ENCODE measurements around the gene RASA2.
A peak's percentile ranks its signal among the peaks of the same experiment; 100 is the strongest.
"Not testable (repeated sequence)": the region's sequence is repeated elsewhere in the genome, so short reads cannot be mapped to it uniquely, and the experiment has no call there.

RASA2 gene

GRCh38 chr3:141578202-141578973 is 91.6 kb downstream of the RASA2 start:
- DNase-seq (ENCODE audit: insufficient read length, low spot score): no peak
- FAIRE-seq: peak; percentile 20
- TF ChIP-seq POLR2A (IDR thresholded peaks at IDR 0.05; ENCODE audit: low read depth, low read length): no peak

DNA sequence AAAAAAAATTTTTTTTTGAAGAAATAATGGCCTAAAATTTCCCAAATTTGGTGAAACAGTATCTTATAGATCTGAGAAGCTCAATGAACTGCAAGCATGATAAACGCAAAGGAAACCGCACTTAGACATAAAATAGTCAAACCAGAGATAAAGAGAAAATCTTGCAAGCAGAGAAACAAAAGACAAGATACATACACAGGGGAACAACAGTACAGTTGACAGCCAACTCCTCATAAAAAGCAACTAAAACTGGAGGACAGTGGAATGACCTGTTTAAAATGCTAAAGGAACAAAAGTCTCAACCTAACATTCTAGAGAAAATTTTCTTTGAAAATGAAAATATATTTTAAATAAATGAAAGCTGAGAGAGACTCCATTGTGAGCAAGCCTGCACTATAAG is 107.5 kb downstream of the RASA2 start:
- DNase-seq (ENCODE audit: insufficient read length, low spot score) (no peak), FAIRE-seq (no peak)
- TF ChIP-seq POLR2A (IDR thresholded peaks at IDR 0.05; ENCODE audit: low read depth, low read length): no peak

DNA sequence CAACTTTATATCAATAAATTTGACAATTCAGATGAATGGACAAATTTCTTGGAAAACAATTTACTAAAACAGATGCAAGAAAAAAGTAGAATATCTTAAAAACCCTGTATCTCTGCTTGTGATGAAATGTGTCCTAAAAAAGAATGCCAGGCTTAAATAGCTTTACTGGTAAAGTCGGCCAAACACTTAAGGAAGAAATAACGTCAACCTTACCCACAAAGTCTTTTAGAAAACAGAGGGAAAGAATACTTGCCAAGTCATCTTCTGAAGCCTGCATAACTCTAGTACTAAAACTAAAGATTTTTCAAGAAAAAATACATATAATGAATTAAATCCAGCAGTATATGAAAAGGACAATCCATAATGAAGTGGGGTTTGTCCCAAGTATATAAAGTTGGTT is 111.1 kb downstream of the RASA2 start:
- no peak for TF ChIP-seq POLR2A (IDR thresholded peaks at IDR 0.05; ENCODE audit: low read depth, low read length)

DNA sequence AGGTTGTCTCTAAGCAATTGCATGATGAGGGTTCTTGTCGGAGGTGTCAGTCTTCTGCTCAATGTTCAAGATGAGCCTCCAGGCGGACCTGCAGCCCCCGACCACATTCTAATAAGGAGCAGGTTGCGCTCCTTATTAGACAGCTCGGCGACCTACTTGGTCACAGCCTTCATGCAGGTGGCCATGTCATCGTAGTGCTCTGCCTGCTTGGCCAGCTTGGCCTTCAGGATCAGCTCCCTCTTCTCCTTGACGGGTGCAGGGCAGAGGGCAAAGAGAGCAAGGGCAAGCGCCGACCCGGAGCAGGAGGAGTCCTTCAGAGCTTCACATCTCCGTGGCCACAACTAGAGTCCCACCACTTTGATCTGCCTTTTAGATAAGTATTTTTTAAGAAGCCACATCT is 113.5 kb downstream of the RASA2 start:
- no peak for DNase-seq (ENCODE audit: insufficient read length, low spot score)
- no peak for TF ChIP-seq POLR2A (IDR thresholded peaks at IDR 0.05; ENCODE audit: low read depth, low read length)
- FAIRE-seq: no peak

More for the DNA sequence above, 111.1 kb downstream of the RASA2 start:
- no peak for FAIRE-seq
- DNase-seq (ENCODE audit: insufficient read length, low spot score): no peak

GRCh38 chr3:141602706-141603105 is 115.9 kb downstream of the RASA2 start:
- DNase-seq (ENCODE audit: insufficient read length, low spot score) (no peak), FAIRE-seq (no peak)
- no peak for TF ChIP-seq POLR2A (IDR thresholded peaks at IDR 0.05; ENCODE audit: low read depth, low read length)

GRCh38 chr3:141603473-141604035 is 116.7 kb downstream of the RASA2 start:
- DNase-seq (ENCODE audit: insufficient read length, low spot score): no peak
- TF ChIP-seq POLR2A (IDR thresholded peaks at IDR 0.05; ENCODE audit: low read depth, low read length): no peak
- FAIRE-seq: no peak

DNA sequence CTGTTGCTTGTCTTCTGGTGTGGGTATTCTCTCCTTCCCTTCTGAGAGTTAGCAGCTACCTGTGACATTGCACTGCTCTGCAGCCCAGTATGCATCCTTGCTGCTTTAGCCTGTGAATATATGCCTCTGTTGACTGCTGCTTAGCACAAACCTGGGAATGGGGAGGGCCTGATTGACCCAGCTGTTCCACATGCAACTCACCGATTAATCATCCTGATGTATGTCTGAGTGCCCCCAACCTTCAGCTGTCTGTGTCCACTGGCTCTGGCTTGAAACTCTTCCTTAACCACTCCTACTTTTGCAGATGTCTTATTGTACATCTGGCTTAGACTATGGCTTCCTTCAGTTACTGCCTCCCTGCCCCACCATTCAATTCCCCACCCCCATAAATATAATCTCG is 119.1 kb downstream of the RASA2 start:
- no peak for DNase-seq (ENCODE audit: insufficient read length, low spot score)
- FAIRE-seq: no peak
- TF ChIP-seq POLR2A (IDR thresholded peaks at IDR 0.05; ENCODE audit: low read depth, low read length): no peak

GRCh38 chr3:141608438-141608837 is 121.6 kb downstream of the RASA2 start:
- TF ChIP-seq POLR2A (IDR thresholded peaks at IDR 0.05; ENCODE audit: low read depth, low read length): no peak
- DNase-seq (ENCODE audit: insufficient read length, low spot score): no peak
- no peak for FAIRE-seq

DNA sequence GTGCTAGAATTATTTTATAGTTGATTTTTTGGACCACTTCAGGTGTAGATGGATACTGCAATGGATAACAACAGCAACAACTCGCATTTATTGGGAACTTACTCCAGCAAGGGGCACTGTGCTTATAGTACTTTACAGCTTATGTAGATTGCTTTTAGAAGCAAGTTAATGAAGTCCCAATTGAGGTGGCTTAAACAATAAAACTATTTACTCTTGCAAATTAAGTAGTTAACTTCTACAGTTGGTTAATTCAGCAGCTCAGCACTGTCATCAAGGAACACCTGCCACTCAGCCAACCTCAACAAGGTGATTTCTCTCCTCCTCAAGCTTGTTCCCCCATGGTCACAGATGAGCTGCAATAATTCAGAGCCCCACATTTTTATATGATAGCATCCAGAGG is 124.1 kb downstream of the RASA2 start:
- DNase-seq (ENCODE audit: insufficient read length, low spot score): no peak
- FAIRE-seq: no peak
- TF ChIP-seq POLR2A (IDR thresholded peaks at IDR 0.05; ENCODE audit: low read depth, low read length): no peak

DNA sequence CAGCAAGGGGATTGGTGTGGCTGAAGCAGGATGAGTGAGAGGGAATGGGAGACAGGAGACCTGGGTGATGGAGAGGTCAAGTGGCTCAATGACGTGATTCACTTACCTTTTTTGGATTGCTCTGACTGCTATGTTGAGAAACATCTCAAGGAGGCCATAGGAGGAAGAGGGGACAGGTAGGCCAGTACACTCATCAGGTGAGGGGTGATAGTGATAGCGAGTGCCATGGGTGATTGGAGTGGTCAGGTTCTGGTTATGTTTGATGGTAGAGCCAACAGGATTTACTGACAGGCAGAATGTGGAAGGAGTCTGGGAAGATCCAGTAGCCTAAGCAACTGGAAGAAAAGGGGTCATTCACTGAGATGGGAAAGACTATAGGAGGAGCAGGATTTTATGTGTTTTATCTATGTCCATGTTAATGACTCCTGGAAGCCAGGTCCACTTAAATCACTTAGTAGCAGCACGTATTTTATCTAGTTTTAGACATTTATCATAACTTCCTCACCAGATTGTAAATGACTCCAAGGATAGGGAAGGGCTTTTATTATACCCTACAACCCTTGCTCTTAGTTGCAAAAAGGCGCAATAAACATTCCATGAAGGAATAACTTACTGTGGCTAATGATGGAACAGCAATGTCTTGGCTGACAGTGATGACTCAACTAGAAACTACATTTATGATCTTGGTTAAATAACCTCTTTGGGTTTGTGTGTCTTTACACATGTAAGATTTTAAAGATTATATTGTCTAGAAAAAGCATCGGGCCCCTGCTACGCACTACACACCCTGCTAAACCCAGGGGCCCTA is 131.5 kb downstream of the RASA2 start:
- TF ChIP-seq POLR2A (IDR thresholded peaks at IDR 0.05; ENCODE audit: low read depth, low read length): no peak
- no peak for DNase-seq (ENCODE audit: insufficient read length, low spot score)
- no peak for FAIRE-seq

DNA sequence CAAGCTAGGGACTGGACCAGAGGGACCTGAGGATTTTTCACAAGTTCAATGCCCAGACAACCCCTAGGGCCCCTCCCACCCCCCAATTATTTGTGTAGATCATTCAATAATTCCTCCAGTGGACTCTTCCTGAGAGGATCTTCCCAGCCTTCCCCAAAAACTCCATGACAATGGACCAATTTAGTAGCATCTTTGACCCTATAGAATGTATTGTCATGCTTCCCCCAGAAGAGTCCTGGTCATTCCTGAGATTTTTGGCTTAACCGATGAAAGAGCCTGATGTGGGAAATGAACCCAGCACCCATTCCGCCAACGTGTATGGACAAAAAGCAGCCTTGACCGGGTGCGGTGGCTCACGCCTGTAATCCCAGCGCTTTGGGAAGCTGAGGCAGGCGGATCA is 132.1 kb downstream of the RASA2 start:
- DNase-seq (ENCODE audit: insufficient read length, low spot score) (no peak), FAIRE-seq (no peak)
- no peak for TF ChIP-seq POLR2A (IDR thresholded peaks at IDR 0.05; ENCODE audit: low read depth, low read length)

DNA sequence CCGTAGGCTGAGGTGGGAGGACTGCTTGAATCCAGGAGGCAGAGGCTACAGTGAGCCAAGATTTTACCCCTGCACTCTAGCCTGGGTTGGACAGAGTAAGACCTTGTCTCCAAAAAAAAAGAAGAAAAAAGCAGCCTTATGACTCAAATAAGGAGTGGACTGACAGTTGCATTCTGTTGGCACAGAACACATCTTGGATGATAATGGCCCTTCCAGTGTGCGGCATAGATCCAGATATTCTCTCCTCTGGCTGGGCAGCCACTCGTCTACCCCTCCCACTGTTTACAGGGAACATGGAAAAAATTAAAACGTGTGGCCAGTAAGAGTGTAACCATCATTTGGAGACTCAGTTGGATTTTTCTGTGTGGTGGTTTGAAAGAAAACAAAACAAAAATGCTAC is 132.6 kb downstream of the RASA2 start:
- no peak for FAIRE-seq
- TF ChIP-seq POLR2A (IDR thresholded peaks at IDR 0.05; ENCODE audit: low read depth, low read length): no peak
- DNase-seq (ENCODE audit: insufficient read length, low spot score): no peak

GRCh38 chr3:141623691-141624090 is 136.9 kb downstream of the RASA2 start:
- no peak for TF ChIP-seq POLR2A (IDR thresholded peaks at IDR 0.05; ENCODE audit: low read depth, low read length)
- FAIRE-seq (no peak), DNase-seq (ENCODE audit: insufficient read length, low spot score) (no peak)

- FAIRE-seq (peak; percentile 70), DNase-seq (ENCODE audit: insufficient read length, low spot score) (peak; percentile 72)
- TF ChIP-seq POLR2A (IDR thresholded peaks at IDR 0.05; ENCODE audit: low read depth, low read length): no peak
Measured at GRCh38 chr3:141625506-141625905, 138.7 kb downstream of the RASA2 start.

DNA sequence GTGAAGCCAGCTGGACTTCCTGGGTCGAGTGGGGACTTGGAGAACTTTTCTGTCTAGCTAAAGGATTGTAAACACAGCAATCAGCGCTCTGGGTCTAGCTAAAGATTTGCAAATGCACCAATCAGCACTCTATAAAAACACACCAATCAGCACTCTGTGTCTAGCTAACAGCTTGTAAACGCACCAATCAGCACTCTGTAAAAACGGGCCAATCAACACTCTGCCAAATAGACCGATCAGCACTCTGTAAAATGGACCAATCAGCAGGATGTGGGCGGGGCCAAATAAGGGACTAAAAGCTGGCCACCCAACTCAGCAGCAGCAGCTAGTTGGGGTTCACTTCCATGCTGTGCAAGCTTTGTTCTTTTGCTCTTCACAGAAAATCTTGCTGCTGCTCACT is 141.5 kb downstream of the RASA2 start:
- not testable (repeated sequence) for FAIRE-seq; DNase-seq (ENCODE audit: insufficient read length, low spot score)

GRCh38 chr3:141628868-141629441 is 142.1 kb downstream of the RASA2 start:
- not testable (repeated sequence) for DNase-seq (ENCODE audit: insufficient read length, low spot score); FAIRE-seq

Measured in H54 (cell line).